HPDE6-E6E7 (cell line): ENCODE measurements around the gene TMEM161B.
A peak's percentile ranks its signal among the peaks of the same experiment; 100 is the strongest.
"Not testable (repeated sequence)": the region's sequence is repeated elsewhere in the genome, so short reads cannot be mapped to it uniquely, and the experiment has no call there.

Experiments
- DNase-seq: peaks from one replicate; pipeline ENCODE4 v3.0.0; 2011; ENCODE audit warnings: missing footprints; ENCODE audit errors: extremely low spot score

The TMEM161B gene

GRCh38 chr5:88268385-88269184, at the start of gene TMEM161B:
Gene TMEM161B (minus strand): TSS chr5:88268845. CDS start chr5:88268723, 122 bp downstream.
- DNase-seq = peak; percentile 74

GRCh38 chr5:88304356-88304755, 35.7 kb upstream of the TMEM161B start:
- no peak for DNase-seq

GRCh38 chr5:88298425-88298824, 29.8 kb upstream of the TMEM161B start:
- no peak for DNase-seq

GRCh38 chr5:88290801-88291200, 22.2 kb upstream of the TMEM161B start:
- no peak for DNase-seq

GRCh38 chr5:88288528-88289197, 20.0 kb upstream of the TMEM161B start:
- no peak for DNase-seq

- no peak for DNase-seq
These were observed 19.3 kb upstream of the TMEM161B start for GRCh38 chr5:88287846-88288527.

GRCh38 chr5:88287302-88287701, 18.7 kb upstream of the TMEM161B start:
- DNase-seq = no peak

DNA sequence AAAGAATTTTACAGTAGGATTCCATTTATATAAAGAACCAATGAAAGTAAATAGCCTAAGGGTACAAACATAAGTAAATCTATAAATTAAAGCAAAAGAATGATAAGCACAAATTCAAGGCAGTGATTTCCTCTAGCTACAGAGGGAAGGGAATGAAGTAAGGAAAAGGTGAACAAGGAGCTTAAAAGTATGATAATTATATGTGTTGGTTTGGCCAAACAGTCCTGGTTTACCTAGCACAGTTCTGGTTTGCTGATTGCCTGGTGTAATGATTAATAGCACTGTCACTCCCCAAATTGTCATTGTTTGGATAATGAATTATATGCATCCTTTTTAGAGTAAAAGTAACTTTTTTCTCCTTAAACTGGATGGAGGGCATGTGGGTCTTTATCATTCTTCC, 15.0 kb upstream of the TMEM161B start:
- no peak for DNase-seq

GRCh38 chr5:88281322-88281721, 12.7 kb upstream of the TMEM161B start:
- DNase-seq = no peak

GRCh38 chr5:88279584-88279983, 10.9 kb upstream of the TMEM161B start:
- no peak for DNase-seq

GRCh38 chr5:88276378-88276777, 7.7 kb upstream of the TMEM161B start:
- DNase-seq = no peak

- DNase-seq = no peak
These were observed 6.9 kb upstream of the TMEM161B start for GRCh38 chr5:88275581-88275980.

DNA sequence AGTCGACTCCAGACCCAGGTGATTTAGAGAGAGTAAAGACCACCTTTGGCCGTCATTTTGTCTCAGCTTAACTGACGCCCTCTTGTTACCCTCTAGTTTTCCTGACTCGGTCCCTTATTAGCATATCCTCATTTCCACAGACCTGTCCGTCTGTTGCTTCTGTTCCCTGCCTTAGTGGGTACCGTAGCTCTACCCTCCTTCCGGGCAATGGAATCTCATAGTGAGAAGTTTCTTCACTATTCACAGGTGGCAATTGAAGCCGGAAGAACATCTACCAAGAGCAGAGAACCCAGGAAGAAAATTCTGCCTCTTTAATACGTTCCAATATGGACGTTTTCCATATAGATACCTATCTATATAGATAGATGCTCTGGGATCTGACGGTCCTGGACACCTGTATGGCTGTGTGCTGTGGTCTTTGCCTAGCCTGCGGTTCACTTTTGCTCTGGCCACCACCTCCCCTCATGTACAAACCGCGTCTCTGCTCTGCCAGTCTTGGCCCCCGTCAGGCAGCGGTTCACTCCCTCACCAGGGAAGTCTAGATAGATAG, 652 bp upstream of the TMEM161B start:
- DNase-seq = peak; percentile 13

DNA sequence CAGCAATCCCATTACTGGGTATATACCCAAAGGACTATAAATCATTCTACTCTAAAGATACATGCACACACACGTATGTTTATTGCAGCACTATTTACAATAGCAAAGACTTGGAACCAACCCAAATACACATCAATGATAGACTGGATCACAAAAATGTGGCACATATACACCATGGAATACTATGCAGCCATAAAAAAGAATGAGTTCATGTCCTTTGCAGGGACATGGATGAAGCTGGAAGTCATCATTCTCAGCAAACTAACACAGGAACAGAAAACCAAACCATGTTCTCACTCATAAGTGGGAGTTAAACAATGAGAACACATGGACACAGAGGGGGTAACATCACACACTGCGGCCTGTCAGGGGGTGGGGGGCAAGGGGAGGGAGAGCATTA, 4.1 kb downstream of the TMEM161B start:
- DNase-seq = not testable (repeated sequence)

DNA sequence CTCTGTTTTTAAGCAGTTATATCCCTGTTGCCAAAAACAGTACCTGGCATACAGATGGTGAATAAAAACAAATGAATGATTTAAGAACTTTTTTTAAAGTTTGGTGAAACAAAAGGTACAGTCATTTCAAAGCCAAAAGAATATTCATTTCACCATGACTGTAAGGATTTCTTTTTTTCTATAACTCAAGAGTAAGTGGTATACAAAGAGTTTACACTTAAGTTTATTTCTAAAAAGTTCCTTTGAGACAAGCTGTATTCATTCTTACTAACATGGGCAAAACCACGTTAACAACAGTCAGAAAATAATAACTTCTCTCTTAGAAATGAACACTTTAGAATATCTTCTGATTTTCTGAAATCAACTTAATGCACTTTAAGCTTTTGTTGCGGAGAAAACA, 5.3 kb downstream of the TMEM161B start:
- no peak for DNase-seq

- no peak for DNase-seq
These were observed 6.5 kb downstream of the TMEM161B start for GRCh38 chr5:88262116-88262515.

- no peak for DNase-seq
These were observed 10.0 kb downstream of the TMEM161B start for GRCh38 chr5:88258636-88259035.

- DNase-seq = no peak
These were observed 11.8 kb downstream of the TMEM161B start for GRCh38 chr5:88256872-88257271.

GRCh38 chr5:88256037-88256436, 12.6 kb downstream of the TMEM161B start:
- DNase-seq = no peak

DNA sequence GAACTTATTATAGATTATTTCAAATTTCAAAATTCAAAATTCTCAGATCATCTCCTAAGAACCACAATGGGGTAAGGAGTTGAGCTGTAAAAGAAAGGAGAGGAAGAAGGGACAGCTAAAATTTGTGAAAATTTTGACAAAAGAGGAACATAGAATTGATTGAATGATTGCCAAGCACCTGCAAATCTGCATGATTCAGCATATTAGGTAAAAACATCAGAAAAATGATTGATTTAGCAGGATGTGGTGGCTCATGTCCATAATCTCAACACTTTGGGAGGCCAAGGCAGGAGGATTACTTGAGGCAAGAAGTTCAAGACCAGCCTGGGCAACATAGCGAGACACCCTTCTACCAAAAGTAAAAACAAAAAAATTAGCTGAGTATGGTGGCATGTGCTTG, 14.3 kb downstream of the TMEM161B start:
- DNase-seq = no peak

DNA sequence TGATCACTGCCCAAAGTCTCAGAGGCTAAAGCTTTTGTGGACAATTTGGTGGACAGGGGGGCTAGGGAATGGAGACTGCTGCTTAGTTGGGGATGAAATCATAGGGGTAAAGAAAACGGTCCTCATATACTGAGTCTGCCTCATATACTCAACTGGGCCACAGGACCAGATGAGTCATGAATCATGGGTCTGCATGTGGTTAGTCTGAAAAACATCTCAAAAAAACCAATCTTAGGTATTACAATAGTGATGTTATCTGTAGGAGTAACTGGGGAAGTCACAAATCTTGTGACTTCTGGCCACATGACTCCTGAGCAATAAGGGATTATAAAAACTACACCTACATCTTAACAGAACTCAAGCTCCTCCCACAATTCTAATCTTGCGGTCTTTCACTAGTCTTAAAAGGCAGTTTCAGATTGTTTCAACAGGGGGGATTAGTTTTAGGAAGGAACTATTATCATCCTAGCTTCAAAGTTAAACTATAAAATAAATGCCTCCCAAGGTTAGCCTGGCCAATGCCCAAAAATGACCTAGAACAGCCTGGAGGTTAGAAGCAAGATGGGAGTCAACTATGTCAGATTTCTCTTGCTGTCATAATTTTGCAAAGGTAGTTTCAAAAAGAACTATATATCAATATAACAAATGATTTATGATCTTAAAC, 17.5 kb downstream of the TMEM161B start:
- DNase-seq = no peak

DNA sequence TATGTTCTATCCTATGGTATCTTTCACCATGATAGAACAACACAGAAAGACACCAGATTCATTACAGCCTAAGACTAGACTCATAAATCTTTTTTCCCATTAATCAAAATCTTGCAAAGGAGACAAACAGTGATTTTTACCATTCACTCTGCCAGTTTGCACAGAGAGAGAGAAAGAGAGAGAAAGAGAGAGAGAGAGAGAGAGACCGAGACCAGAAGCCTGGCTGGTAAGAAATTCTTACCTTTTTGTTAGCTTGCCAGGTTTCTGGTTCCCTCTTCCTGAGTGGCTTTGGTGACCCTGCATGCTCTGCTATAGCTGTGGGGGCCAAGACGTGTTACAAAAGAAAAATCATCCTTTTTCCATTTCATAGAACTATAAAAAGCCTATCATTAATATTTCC, 18.6 kb downstream of the TMEM161B start:
- DNase-seq = no peak
